ENCODE data around the gene CROCC.

- TF ChIP-seq CTCF (conservative IDR thresholded peaks at IDR 0.05; ENCODE audit: low read length) (no peak), EZH2phosphoT487 (IDR thresholded peaks at IDR 0.05; ENCODE audit: borderline replicate concordance, low read depth, low read length) (no peak)
Observed at GRCh38 chr1:17001760-17002523, 80.2 kb downstream of the CROCC start.
